ENCODE results near the gene TMED6.

The TMED6 gene

DNA sequence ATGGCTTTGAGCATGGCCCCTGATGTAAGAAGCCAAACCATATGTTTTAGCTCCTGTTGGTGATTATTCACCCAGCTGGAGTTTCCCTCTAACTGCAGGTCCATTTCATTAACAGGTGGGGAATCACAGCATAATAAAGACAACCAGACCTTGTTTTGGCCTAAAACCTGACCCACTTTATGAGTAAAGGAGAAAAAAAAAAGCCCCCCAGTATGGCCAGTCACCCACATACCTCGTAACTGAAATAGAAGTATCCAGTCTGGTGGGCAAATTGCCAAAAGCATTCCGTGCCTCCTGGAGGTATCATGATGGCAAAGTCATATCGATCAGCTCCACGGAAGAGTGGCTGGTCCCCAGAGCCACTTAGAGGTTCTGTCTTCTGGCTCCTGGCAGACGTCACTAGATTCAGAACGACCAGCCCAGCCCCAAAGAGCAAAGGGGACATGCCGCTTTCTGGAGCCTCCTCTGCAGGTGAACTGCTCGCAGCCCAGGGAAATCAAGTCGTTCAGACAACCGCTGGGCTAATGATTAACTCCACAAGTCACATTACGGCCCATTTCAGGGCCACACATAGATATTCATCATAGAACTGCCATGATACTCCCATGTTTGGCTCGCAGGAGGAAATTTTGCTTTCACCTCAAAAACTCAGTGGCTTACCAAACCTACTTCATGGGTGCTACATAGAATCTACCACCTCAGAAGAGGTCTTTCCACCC lies at the start of gene TMED6:
Gene TMED6 (minus strand): TSS at position 478 of the 719 bp plus-strand sequence. CDS start 33 bp downstream, at position 445.
- no peak for DNase-seq (ENCODE audit: low read depth)

DNA sequence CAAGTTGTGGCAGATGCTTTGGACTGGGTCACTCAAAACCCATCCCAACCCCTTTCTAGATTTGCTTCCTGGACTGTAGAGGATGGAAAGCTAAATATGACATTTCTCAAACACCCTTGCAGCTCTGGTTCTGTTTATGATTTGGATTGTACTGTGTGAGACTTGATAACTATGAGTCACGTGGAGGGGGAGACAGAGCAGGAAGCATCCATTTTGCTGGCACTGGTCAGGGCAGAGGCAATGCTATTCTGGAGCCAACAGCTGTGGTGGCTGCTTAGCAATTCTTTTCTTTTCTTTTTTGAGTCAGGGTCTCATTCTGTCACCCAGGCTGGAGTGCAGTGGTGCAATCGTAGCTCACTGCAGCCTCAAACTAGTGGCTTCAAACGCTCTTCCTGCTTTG lies 47.8 kb upstream of the TMED6 start:
- DNase-seq (ENCODE audit: low read depth) = no peak

DNA sequence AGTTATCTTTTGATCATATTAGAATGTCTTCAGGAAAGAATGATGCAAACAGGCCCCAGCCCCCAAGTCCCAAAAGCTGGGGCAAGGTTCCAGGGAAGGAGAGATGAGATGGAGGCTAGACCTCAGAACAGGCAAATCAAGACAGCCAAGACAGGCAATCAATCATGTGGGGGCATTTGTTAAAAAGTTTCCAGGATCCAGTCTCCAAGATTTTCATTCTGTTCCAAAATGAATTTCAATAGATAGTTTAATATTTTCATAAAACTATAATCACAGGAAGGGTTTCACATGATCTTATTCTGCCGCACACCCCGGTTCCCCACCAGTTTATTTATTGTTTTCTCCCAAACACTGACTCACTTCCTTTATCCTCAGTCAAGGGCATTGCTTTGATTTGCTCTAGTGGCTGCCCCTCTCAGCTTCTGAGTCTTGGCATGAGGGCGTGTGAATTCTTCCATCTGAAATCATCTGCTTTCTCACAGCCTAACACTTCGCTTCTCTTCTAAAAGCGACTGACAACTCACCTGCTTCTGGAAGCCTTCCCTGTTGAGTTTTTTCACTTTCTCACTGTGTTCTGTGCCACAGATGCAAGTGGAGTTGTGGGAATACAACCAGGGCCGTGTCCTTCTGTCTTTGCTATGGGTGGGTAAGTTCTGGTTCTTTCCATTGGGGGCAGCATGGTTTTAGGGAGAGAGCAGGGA lies 46.4 kb upstream of the TMED6 start:
- no peak for DNase-seq (ENCODE audit: low read depth)

DNA sequence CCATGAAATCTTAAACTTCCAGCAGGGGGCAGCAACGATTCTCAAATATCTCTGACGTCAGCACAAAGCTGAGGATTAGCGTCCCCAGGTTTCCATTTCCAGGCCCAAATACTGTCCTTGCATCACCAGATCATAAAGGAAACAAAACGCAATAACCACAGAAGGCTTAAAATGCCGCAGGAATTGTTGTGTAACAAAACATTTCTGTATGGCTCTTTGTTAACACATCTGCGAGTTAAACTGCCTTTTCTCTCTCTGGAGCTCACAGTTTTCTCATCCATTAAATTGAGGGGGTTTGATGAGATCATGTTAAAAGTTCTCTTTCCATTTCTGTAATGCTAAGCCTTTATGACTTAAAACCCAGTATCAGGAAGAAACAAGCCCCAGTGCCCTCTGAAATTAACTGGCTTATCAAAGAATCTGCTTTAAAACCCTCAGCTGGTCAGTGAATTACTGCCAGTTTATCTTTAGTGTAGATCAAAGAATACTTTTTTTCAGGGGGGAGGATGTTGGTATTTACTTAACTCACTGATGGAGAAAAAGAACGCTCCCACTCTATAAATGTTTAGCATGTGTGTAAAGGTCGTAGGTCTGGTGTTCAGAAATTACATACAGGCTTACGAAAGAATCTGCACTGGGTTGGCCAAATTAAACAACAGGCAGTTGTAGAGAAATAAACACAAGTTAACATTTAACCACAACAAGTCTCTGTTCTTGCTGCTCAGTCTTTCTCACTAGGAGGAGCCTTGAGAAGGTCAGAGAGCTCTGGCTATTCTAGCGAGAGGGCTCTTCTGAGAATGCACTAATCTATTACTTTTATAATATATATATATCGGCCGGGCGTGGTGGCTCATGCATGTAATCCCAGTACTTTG lies 44.8 kb upstream of the TMED6 start:
- DNase-seq (ENCODE audit: low read depth) = peak; percentile 44

DNA sequence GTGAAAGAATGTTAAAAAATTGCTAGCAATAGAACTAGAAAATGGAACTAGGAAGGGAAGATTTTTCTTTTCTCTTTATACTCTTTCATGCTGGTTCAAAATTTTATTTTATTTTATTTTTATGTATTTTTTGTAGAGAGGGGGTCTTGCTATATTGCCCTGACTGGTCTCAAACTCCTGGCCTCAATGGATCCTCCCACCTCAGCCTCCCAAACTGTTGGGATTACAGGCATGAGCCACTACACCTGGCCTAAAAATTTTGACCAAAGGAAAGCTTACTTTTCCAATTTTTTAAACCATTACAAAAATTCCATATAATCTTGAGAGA lies 44.2 kb upstream of the TMED6 start:
- DNase-seq (ENCODE audit: low read depth) = no peak

DNA sequence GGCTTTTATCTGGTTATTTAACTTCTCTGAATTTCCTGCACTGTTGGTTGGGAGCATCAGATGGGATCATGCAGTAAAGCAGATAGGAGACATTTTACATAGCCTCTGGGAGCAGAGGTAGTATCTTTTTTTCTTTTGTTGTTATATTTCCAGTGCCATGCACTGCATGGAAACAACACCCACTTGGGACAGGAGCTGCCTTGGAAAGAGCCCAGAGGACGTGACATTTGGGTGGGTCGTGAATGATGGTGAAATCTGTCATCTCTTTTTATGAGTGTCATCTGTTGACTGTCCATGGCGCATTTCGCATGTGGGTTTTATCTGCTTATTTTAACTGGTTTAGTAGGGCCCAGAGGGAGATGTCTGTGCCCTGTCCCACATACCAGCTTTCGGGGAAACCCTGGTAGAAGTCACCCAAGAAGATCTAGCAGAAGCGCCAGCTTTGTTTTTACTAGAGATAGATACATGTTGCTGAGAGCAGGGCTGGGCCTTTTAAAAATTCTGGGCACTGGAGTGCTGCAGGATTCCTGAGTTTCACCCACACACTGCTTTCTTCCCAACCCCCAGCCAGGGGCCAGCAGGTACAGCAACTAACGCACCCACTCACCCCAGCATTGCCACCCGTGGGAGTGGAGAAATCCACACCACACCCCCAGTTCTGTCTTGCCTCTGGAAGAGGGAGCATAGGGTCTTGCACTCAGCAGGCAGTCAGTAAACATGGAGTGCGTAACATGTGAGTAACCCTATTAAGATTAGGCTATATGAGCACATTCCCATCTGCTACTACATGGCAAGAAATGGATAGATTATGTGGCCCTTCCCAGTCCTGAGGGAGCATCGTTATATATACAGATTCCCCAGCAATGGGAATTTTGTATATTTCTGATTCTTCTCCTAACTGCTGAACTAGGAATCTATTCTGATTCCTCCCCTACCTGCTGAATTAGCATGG lies 42.6 kb upstream of the TMED6 start:
- no peak for DNase-seq (ENCODE audit: low read depth)

DNA sequence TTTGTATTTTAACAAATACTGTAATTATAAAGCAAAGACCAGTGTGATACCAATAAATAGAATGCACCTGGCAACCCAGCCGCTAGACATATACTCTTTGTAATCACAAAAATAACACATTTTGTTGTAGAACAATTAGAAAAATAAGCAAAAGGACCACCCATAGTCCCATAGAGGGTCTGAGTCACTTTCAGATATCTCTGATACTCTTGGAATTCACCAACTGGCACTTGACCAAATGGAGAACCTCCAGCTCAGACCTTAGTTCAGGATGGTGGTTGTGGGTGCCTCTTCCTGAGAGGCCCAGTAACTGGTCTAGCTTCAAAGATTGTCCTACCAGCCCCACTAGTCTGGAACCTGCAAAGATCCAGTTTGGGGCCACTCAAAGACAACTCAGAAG lies 35.0 kb upstream of the TMED6 start:
- DNase-seq (ENCODE audit: low read depth) = no peak

DNA sequence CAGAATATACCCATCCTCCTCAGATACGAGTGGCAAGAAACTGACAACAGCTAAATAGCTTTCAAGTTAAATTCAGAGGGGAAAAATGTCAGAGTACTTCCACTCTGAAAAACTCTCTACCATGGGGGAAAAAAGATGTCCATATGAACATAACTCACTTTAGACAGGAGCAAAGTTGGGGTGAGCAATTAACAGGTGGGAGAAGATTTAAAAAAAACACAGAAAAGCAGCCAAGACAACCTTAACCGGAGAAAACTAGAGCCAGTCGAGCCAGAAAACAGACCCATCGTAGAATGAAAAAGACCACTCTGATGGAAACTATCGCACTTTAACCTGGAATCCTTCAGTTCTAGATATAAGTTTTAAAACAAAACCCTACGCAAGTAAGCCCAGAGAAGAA lies 33.4 kb upstream of the TMED6 start:
- no peak for DNase-seq (ENCODE audit: low read depth)

DNA sequence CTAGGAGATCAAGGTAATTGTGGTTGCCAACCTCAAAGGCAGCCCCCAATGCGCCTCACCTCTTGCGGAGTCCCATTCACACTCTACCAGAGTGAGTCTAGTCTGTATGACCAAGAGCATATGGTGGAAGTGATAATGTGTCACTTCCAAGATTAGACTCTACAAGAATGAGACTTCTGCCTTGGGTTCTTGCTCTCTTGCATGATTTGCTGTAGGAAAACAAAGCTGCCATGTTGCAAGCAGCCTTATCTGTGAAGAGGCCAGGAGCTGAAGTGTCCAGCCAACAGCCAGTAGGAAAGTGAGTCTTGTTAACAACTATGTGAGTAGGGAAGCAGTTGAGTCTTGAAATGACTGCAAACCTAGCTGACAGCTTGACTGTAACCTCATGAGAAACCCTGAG lies 30.8 kb upstream of the TMED6 start:
- no peak for DNase-seq (ENCODE audit: low read depth)

DNA sequence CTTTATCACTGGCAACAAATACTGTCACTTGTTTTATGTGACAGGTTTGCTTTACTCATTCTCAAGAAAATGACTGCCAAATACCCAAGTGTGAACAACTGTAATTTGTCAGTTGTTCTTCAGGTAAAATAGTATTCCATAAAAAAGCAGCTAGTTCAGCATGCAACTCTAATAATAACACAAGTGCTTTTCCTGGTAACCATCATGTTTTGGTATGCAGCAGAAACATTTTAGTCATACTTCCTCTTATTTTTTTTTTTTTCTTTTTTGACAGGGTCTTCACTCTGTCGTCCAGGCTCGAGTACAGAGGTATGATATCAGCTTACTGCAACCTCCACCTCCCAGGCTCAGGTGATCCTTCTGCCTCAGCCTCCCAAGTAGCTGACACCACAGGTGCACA lies 29.6 kb upstream of the TMED6 start:
- no peak for DNase-seq (ENCODE audit: low read depth)

DNA sequence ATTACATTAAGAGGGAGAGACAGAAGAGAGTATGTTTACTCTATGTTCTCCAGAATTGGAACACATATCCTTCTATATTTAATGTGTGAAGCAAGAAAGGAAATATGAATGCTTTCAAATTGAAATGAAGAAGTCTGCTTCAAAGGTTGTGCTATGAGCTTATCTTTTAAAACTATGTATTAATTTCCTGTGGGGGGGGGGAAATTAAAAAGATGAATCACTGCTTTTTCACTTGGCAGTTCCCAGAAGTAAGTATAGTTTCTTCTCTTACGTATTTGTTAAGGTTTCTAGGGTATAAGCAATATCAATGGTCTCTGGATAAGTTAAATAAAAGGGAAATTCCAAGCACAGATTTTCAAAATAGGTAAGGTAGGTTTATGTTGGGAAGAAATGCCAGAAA lies 27.2 kb upstream of the TMED6 start:
- no peak for DNase-seq (ENCODE audit: low read depth)

DNA sequence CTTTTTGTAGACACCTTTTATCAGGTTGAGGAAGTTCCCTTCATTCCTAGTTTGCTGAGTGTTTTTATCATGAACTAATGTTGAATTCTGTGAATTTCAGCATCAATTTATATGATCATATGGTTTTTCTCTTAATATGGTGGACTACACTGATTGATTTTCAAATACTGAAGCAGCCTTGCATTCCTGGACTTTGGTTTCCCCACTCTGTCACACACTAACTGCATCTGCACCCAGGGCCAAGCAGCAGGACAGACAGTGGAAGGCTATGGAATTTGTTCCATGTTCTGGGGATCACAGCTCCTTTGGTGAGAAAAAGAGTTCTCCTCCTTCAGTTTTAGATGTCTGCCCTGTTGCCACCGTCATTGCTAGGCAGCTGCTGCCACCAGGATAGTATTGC lies 26.4 kb upstream of the TMED6 start:
- DNase-seq (ENCODE audit: low read depth) = no peak

DNA sequence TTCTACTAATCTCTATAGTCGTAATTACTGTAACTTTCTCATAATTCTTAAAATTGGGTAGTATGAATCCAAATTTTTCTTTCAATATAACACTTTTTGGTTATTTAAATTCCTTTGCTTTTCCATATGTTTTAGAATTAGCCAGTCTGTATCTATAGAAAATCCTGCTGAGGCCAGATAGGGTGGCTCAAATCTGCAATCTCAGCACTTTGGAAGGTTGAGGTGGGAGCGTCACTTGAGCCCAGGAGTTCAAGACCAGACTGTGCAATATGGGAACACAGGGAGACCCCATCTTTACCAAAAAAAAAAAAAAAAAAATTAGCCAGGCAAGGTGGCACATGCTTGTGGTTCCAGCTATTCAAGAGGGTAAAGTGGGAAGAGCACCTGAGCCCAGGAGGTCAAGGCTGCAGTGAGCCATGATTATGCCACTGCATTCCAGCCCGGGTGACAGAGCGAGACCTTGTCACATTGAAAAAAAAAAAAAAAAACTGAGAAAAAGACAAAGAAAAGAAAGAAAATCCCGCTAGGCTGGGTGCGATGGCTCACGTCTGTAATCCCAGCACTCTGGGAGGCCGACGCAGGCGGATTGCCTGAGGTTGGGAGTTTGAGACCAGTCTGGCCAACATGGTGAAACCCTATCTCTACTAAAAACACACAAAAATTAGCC lies 24.9 kb upstream of the TMED6 start:
- DNase-seq (ENCODE audit: low read depth) = no peak

DNA sequence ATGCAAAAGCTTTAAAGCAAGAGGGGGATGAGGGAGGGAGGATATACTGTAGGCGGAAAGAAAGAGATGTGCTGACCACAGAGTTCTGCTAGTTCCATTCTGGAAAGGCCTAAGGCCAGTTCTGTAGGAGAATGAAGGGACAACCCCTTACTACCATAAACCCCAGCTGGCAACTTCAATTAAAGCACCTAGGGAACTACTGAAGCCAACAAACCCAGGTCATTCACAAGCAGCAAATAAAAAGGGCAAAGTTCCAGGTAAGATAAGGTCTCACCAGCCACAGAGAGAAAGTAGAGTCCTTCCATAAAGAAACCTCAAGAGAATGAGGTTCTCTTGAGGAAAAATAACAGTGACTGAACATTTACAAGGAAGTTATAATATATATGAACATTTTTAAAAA lies 21.4 kb upstream of the TMED6 start:
- DNase-seq (ENCODE audit: low read depth) = no peak

DNA sequence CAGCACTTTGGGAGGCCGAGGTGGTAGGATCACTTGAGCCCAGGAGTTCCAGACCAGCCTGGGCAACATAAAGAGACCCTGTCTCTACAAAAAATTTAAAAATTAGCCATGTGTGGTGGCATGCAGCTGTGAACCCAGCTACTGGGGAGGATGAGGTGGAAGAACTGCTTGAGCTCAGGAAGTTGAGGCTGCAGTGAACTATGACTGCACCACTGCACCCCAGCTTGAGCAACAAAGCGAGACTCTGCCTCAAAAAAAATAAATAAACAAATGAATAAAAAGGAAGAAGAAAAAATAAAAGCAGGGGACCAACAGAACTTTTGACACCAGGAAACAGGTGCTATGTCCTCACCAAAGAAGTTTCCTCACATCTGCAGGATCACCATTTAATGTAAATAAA lies 20.0 kb upstream of the TMED6 start:
- DNase-seq (ENCODE audit: low read depth) = no peak

DNA sequence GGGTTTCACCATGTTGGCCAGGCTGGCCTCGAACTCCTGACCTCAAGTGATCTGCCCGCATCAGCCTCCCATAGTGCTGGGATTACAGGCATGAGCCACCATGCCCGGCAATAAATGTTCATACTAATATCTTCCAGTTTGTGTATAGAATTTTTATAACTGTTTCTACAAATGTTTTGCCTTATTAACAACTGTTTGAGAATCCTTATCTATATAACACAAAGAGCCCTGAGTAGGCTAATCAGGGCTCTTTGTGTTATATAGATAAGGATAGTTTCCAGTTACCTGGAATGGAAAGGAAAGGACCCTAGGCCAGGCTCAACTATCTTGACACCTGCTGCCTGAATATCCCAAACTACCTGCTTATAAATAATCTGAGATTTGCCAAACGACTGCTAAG lies 17.3 kb upstream of the TMED6 start:
- no peak for DNase-seq (ENCODE audit: low read depth)

DNA sequence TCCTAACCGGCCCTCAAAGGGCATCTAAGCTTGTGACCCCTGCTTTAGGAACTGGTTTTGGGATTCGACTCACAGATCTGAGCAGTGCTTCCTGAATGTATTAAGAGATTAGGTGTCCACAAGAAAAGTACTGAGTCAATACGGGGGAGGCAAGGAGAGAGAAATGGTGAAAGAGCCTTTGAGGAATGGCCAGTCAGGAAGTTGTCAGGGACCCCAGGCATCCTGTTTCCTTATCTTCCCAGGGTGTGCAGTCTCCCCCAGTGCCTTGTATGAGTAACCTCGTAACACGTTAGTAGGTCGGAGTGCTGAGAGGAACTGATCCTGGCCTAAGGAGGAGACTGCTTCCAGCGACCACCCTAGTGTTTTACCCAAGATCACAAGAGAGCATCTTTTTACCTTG lies 16.4 kb upstream of the TMED6 start:
- no peak for DNase-seq (ENCODE audit: low read depth)

DNA sequence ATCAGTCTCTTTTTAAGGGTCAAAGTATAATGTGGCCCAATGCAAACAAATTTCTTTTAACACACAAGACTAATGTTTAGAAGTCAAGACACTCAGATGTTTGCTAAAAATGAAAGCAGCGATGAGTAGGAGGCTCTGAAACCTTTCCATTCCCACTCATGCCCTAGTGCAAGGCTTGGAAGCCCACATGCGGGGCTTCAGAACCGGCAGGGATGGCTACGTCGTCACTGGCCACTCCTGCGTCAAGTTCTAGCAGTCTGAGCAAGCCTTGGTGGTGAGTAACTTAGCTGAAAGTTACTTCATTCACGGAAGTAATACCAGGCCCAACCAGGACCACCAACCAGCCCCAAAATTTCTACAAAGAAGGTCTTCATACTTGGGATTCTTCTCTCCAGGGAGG lies 14.8 kb upstream of the TMED6 start:
- no peak for DNase-seq (ENCODE audit: low read depth)

DNA sequence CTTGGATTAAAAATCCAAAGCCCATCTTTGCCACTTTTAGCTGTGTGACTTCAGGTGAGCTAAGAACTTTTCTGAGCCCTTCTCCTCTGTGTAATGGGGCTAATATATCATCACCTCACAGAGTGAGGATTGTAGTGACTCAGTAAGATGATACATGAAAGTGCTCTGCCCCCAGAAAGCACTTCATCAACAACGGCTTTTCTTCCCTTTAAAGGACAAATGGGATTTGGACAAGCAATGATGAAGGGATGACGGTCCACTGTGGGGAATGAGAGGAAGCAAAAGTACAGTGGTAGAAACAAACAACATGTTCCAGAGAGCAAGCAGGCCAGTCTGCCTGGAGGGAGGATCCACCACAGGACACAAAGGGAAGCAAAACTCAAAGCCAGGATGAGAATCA lies 14.3 kb upstream of the TMED6 start:
- no peak for DNase-seq (ENCODE audit: low read depth)

DNA sequence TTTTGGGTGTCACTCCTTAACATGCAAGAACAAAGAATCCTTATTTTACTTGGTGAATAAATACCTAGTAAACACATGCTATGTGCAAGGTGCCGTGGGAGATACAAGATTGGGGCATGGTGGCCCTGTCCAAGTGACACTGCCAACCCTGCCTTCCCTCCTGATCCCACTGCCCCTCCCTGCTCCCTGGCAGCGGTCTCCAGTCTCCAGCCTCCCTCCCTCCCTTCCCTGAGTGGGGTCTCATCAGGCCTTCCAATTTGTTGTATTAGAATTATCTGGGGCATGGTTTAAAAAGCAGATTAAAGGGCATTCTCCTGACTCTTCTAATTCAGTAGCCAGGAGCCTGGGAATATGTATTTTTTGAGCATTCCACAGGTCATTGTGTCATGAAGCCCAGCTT lies 12.5 kb upstream of the TMED6 start:
- DNase-seq (ENCODE audit: low read depth) = no peak

DNA sequence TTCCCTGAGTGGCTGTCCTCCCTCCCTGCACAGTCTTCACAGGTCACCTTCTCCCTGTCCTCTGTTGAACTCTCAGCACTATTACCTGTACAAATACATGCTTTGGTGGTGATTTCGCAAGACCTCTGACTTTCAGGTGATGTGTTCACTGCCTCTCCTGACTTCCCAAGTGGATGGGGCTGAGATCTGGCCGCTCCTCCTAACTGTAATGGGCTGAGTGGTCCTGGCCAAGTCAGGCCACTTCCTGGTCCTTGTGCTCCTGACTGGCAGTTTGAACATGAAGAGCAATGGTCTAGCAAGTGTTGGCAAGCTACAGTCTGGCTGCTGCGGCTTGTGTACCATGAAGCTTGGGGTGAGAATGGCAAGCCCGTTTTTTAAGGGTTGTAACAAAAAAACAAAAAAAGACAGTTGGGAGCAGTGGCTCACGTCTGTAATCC lies 11.7 kb upstream of the TMED6 start:
- no peak for DNase-seq (ENCODE audit: low read depth)
